Upper lobe of left lung (tissue), 6 donors: ENCODE data around the gene KCTD7. TPM values are rescaled to one million over a fixed set of nuclear protein-coding genes. Genes with fewer than 3 reads are reported as not detected.
"Not testable (repeated sequence)": the region's sequence is repeated elsewhere in the genome, so short reads cannot be mapped to it uniquely, and the experiment has no call there.

Experiments used
- ATAC-seq, 2 donors: fragments of 200-7000 bp; cut with Tn5 transposase; one replicate each; pipeline ENCODE4 v1.9.1; 2022; ENCODE audit warnings: mild to moderate bottlenecking in 2 of 2, moderate library complexity in 2 of 2; ENCODE audit not compliant: low FRiP score in 2 of 2
- DNase-seq, 2 donors: peaks; one replicate each; pipeline ENCODE4 v3.0.0-alpha.2; 2019 to 2020
- H3K27ac ChIP-seq, 4 donors: fragments of 200-600 bp; sonication (generic); one replicate each; pipeline ENCODE4 v1.5.1; 2016 to 2019
- H3K27me3 ChIP-seq, 4 donors: fragments of 200-600 bp; sonication (generic); one replicate each; pipeline ENCODE4 v1.5.1; 2017 to 2019
- H3K36me3 ChIP-seq, 4 donors: fragments of 200-600 bp; sonication (generic); one replicate each; pipeline ENCODE4 v1.5.1; 2016 to 2019
- H3K4me1 ChIP-seq, 4 donors: fragments of 200-600 bp; sonication (generic); one replicate each; pipeline ENCODE4 v1.5.1; 2018 to 2019
- H3K4me3 ChIP-seq, 4 donors: fragments of 200-600 bp; sonication (generic); one replicate each; pipeline ENCODE4 v1.5.1; 2017 to 2019; ENCODE audit warnings: mild to moderate bottlenecking in 2 of 4, moderate library complexity in 1 of 4
- H3K9me3 ChIP-seq, 4 donors: fragments of 200-600 bp; sonication (generic); one replicate each; pipeline ENCODE4 v1.5.1; 2018 to 2019
- CTCF ChIP-seq, 6 experiments: fragments of 450-650 bp in 4 of 6; fragments of 200-600 bp in 2 of 6; sonication (generic) in 2 of 6; IDR thresholded peaks; one replicate each; pipeline ENCODE4 v1.5.1; 2016 to 2019; ENCODE audit warnings: antibody characterized with exemption in 6 of 6
- EP300 ChIP-seq, 4 donors: sonication (generic); formaldehyde crosslinking; IDR thresholded peaks; one replicate each; pipeline ENCODE4 v1.5.1; 2017; ENCODE audit warnings: antibody characterized with exemption in 4 of 4, control low read depth in 2 of 4
- POLR2A ChIP-seq, 4 donors: fragments of 450-650 bp; IDR thresholded peaks; one replicate each; pipeline ENCODE4 v1.5.1; 2016 to 2017; ENCODE audit warnings: antibody characterized with exemption in 4 of 4, mild to moderate bottlenecking in 2 of 4
- POLR2AphosphoS5 ChIP-seq, 2 donors: sonication (generic); formaldehyde crosslinking; IDR thresholded peaks; one replicate each; pipeline ENCODE4 v1.5.1; 2017; ENCODE audit warnings: antibody characterized with exemption in 2 of 2
- whole genome bisulfite sequencing, 2 donors: methylation state at CpG; one replicate each; pipeline ENCODE4 v1.1.5; 2017 to 2018; 5-methylcytosine and 5-hydroxymethylcytosine counted together
- total RNA-seq, 6 donors: library from RNA; depleted of rRNA in 4 of 6; stranded (reverse); fragments of >200 nt in 4 of 6; gene quantifications; one replicate each; pipeline versions ENCODE4 v1.1.0 to v1.2.1, GENCODE V29; 2016 to 2021
- donor health status: DM: no; HTN: no; CAD: no; lungs with moderate emphysema.
- donor health status: DM: no; HTN: yes; CAD: no; lungs with severe emphysema.

The KCTD7 gene
- total RNA-seq, 6 donors from 2014 or later, result 6.1 to 38.8 (median 13.5) TPM

- no peak overlapping the region for H3K27ac ChIP-seq
Measured at GRCh38 chr7:66683770-66684123, 55.1 kb downstream of the KCTD7 start.

DNA sequence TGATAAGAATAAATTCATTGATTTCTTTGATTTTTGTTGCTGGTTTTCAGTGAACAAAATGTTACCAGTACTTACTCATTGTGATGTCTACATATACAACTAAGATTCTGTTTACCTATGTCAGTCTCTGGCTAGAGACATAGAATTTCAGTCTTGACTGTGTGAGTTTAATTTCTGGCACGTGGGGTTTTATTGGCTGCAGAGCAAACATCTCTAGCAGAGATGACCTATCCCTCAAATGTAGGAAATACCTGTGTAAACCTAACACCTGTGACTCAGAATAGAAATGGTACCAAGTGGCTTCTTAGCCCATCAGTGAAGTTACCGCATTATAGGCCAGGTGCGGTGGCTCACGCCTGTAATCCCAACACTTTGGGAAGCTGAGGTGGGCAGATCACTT is 57.0 kb downstream of the KCTD7 start:
- ATAC-seq, DNase-seq, H3K27ac ChIP-seq, H3K9me3 ChIP-seq, H3K36me3 ChIP-seq, H3K4me3 ChIP-seq, H3K27me3 ChIP-seq: not testable (repeated sequence)
- H3K4me1 ChIP-seq, result peaks cover 14 to 21% (median 17%) of the 10 kb centered on the region in 4 donors
- 86 to 89% methylated on average over 4 of the region's 4 CpGs for WGBS, 2 donors

More at GRCh38 chr7:66683770-66684123, 55.1 kb downstream of the KCTD7 start:
- no peak for DNase-seq
- 85 to 88% methylated on average over 9 of the region's 9 CpGs for WGBS, 2 donors
- TF ChIP-seq POLR2AphosphoS5 (IDR thresholded peaks at IDR 0.05), result no peak
- no peak for TF ChIP-seq CTCF (IDR thresholded peaks at IDR 0.05)
- TF ChIP-seq POLR2A (IDR thresholded peaks at IDR 0.05), result no peak
- TF ChIP-seq EP300 (IDR thresholded peaks at IDR 0.05), result no peak
- H3K9me3 ChIP-seq, result no peaks in the 10 kb centered on the region
- H3K4me3 ChIP-seq, result no peak overlapping the region
- ATAC-seq, result no peak
- H3K36me3 ChIP-seq, result no peaks in the 10 kb centered on the region
- no peaks in the 10 kb centered on the region for H3K27me3 ChIP-seq
- peaks cover 14 to 23% (median 20%) of the 10 kb centered on the region in 4 donors for H3K4me1 ChIP-seq

DNA sequence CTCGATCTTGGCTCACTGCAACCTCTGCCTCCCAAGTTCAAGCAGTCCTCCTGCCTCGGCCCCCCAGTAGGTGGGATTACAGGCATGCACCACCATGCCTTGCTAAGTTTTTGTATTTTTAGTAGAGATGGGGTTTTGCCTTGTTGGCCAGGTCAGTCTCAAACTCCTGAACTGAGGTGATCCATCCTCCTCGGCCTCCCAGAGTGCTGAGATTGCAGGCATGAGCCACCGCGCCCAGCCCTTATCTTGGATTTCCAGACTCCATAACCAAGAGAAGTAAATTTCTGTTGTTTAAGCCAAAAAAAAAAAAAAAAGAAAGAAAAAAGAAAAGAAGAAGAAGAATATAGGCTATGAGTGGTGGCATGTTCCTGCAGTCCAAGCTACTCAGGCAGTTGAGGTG is 58.5 kb downstream of the KCTD7 start:
- H3K27me3 ChIP-seq, result no peaks in the 10 kb centered on the region
- ATAC-seq (no peak), DNase-seq (no peak)
- WGBS, 2 donors, result 96% methylated on average over 5 of the region's 5 CpGs
- TF ChIP-seq POLR2AphosphoS5 (IDR thresholded peaks at IDR 0.05) (no peak), CTCF (IDR thresholded peaks at IDR 0.05) (no peak), EP300 (IDR thresholded peaks at IDR 0.05) (no peak)
- H3K9me3 ChIP-seq, result no peaks in the 10 kb centered on the region
- no peaks in the 10 kb centered on the region for H3K36me3 ChIP-seq
- H3K27ac ChIP-seq, result no peak overlapping the region
- no peak overlapping the region for H3K4me3 ChIP-seq
- peaks cover 6 to 14% (median 11%) of the 10 kb centered on the region in 4 donors for H3K4me1 ChIP-seq

DNA sequence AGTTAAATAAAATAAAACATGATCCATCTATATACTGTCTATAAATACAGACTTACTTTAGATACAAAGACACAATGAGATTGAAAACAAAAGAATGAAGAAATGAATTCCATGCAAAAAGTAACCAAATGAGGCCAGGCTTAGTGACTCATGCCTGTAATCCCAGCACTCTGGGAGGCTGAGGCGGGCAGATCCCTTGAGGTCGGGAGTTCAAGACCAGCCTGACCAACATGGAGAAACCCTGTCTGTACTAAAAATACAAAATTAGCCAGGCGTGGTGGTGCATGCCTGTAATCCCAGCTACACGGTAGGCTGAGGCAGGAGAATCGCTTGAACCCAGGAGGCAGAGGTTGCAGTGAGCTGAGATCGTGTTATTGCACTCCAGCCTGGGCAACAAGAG is 59.0 kb downstream of the KCTD7 start:
- not testable (repeated sequence) for H3K4me3 ChIP-seq, H3K27ac ChIP-seq, H3K27me3 ChIP-seq, ATAC-seq, H3K36me3 ChIP-seq, DNase-seq, H3K9me3 ChIP-seq
- 86 to 94% methylated on average over 6 of the region's 6 CpGs for WGBS, 2 donors
- H3K4me1 ChIP-seq, result peaks cover 5 to 13% (median 9%) of the 10 kb centered on the region in 4 donors

DNA sequence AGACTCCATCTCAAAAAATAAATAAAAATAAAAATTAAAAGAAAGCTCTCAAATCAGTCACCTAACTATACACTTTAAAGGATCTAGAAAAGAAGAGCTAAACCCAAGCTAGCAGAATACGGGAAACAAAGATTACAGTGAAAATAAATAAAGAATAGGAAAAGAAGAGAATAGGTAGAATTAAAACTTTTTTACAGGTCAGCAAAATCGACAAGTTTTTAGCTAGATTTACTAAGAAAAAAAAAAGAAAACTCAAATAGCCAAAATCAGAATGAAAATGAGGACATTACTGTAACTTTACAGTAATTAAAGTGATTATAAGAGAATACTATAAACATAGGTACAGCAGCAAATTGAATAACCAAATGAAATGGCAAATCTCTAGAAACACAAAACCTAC is 60.4 kb downstream of the KCTD7 start:
- TF ChIP-seq POLR2A (IDR thresholded peaks at IDR 0.05) (no peak), POLR2AphosphoS5 (IDR thresholded peaks at IDR 0.05) (no peak), CTCF (IDR thresholded peaks at IDR 0.05) (no peak), EP300 (IDR thresholded peaks at IDR 0.05) (no peak)
- 90 to 97% methylated on average over 2 of the region's 2 CpGs for WGBS, 2 donors
- peaks cover 0 to 10% (median 0%) of the 10 kb centered on the region in 4 donors for H3K36me3 ChIP-seq
- no peak overlapping the region for H3K4me3 ChIP-seq
- no peak overlapping the region for H3K27ac ChIP-seq
- no peaks in the 10 kb centered on the region for H3K9me3 ChIP-seq
- ATAC-seq (no peak), DNase-seq (no peak)
- H3K27me3 ChIP-seq, result no peaks in the 10 kb centered on the region
- H3K4me1 ChIP-seq, result peaks cover 0 to 4% (median 0%) of the 10 kb centered on the region in 4 donors

- Histone ChIP-seq H3K4me3 (no peak overlapping the region), H3K9me3 (no peaks in the 10 kb centered on the region), H3K36me3 (peaks cover 0 to 10% (median 0%) of the 10 kb centered on the region in 4 donors), H3K27me3 (no peaks in the 10 kb centered on the region), H3K27ac (no peak overlapping the region), H3K4me1 (peaks cover 0 to 3% (median 0%) of the 10 kb centered on the region in 4 donors)
- TF ChIP-seq EP300 (IDR thresholded peaks at IDR 0.05), result no peak
- TF ChIP-seq POLR2AphosphoS5 (IDR thresholded peaks at IDR 0.05), result no peak
- TF ChIP-seq POLR2A (IDR thresholded peaks at IDR 0.05), result no peak
- no peak for TF ChIP-seq CTCF (IDR thresholded peaks at IDR 0.05)
- WGBS, 2 donors, result 65 to 70% methylated on average over 4 of the region's 4 CpGs
- DNase-seq (no peak), ATAC-seq (no peak)
Measured at GRCh38 chr7:66693331-66693730, 64.7 kb downstream of the KCTD7 start.
